GM19099 (cell line): ENCODE results near the gene IFT57.

Experiments
- POLR2A ChIP-seq: IDR thresholded peaks from 3 replicates; pipeline ENCODE4 v1.6.1; 2011; ENCODE audit warnings: low read depth; ENCODE audit not compliant: insufficient read length; ENCODE audit errors: extremely low read depth

Gene IFT57

DNA sequence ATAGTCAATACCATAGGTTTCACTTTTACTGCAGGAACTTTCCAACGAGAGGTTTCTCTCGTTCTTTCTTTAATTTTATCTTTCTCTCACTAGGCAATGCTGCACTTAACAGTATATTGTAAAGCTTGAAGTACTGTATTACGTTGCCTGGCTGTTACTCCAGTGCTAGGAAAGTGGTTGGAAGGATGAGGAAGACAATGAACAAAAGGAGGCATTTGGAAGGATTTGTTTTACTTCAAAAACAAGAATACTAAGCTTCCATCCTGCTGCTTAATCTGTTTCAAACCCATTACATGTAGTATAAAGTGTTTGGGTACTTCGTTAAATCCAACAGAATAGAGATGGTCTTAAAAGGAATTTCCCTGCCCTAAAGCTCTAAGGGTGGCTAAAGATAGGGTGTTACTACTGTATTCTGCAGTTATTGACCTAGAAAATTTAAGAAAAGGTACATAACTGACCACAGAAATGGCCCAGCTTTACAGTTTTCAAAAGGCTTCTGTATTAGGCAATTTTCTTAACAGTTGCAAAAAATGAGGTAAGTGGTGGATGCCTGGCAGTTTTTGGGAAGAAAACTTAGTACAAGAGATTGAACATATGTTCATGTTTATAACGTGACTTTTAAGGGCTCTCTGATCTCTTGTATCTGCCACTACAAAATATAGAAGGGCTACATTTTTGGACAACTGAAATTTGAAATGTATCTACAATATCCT, 785 bp upstream of the IFT57 start:
- no peak for TF ChIP-seq POLR2A

DNA sequence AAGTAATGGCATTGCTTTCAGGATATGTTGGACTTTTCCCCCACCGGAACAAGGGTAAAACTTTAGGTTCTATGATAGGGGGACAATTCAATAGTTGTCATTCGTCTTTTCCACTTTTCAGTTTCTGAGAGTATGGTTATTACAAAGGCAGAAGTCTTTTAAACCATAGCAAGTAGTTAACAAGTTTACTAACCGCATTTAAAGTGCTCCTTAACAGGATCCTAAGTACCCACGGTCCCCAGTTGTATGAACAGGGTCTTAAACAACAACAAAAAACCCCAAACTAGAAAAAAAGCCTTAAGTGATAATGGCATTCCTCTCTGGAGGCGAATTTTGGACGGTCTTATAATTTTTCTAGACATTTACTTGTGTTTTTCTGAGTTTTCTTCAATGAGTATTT, 831 bp downstream of the IFT57 start:
- no peak for TF ChIP-seq POLR2A

DNA sequence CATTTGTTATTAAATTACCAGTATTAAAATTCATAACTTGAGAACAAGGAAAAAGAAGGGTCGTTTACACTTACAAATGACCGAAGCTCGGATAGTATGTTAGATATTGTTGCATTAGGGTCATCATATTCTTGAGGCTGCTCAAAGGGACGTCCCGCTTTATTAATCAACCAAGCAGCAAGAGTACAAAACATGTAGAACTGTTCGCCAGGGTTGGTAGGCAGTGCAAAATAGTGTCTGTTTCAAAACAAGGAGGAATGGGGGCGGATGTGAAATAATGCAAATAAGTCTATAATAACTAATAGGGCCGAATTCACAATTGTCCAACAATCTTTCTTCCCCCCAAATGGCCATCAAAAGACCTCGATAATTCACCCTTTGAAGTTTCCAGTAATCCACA, 2.9 kb downstream of the IFT57 start:
- no peak for TF ChIP-seq POLR2A

DNA sequence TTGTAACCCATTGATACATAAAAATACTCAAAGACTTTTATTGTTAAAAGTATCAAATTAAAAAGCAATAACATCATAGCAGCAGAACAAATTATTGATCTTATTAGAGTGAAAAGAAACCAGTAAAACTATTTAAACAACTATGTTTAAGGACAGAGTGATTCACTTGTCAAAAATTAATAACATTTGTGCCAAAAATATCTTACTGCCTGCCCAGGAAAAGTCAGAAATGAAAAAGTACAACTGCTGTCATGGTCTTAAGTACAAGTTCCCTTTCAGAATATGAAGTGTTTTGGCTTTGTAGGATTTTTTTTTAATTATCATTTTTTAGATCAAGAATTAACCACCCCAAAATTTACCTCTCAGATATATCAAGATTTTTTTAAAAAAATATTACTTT, 3.4 kb downstream of the IFT57 start:
- no peak for TF ChIP-seq POLR2A

DNA sequence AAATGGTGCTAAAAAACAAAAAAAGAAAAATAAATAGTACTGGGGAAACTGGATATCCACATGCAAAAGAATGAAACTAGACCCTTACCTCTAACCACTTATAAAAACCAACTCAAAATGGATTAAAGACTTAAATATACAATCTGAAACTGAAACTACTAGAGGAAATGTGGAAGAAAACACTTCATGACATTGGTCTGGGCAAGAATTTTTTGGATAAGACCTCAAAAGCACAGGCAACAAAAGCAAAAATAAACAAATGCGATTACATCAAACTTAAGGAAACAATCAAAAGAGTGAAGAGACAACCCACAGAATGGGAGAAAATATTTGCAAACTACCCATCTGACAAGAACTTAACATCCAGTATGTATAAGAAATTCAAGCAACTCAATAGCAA, 6.4 kb downstream of the IFT57 start:
- no peak for TF ChIP-seq POLR2A

DNA sequence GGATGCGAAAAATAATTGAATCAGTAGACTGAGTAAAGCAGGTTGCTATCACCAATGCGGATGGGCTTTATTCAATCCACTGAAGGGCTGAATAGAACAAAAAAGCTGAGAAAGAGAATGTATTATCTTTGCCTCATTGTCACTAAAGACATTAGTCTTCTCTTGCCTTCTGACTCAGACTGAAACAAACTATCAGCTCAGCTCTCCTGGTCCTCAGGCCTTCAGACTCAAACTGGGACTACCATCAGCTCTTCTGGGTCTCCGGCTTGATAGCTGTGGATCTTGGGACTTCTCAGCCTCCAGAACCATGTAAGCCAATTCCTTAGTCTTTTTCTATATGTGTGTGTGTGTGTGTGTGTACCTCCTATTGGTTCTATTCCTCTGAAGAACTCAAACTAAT, 12.6 kb downstream of the IFT57 start:
- TF ChIP-seq POLR2A: no peak

DNA sequence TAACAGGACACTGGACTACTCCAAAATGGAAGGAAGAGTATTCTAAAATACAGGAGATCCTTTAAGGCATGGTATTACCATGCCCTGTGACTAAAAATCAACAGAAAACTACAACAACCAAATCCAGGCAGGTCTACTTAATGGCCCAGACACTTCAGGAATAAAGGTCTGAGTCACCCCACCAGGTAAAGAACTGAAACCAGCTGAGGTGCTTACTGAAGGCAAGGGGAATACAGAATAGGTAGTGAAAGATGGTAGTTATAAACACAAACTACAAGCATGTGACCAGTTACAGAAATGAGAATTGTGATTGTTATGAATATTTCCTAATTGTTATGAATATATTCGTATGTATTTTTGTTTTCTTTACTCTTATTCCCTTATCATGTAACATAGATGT, 13.4 kb downstream of the IFT57 start:
- no peak for TF ChIP-seq POLR2A

DNA sequence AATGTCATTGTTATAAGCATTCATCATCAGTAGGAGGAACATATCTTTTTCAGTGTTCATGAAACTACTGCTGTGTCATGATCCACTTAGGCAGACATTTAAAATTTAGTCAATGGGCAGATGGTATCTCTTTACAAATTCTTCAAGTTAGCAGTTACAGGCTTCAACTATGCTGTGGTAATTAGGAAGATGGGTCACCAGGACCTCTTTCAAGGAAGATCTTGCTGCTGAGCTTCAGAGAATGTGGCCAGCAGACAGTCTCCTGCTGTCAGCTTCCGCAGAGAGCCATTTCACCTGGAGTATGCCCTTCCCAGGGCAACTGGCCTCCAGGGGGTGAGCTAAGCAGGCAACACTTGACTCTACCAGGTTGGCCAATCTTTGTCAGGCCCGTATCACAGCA, 19.4 kb downstream of the IFT57 start:
- TF ChIP-seq POLR2A: no peak

DNA sequence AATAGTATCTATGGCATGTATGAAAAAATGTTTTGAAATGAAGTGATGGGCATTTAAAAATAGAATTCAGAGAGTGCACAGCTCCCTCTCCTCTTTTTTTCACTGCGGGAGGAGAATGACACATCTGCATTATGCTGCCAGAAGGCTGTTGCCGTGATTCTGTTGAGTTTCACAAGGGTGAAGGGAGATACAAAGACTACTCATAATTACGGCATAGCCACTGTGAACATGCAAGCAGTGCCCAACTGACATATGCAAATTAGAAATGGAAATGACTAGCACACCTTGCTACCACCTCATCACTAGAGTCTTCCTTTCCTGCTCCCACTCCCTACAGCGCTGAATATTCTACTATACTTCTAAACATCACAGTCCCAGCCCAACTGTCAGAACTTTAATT, 20.1 kb downstream of the IFT57 start:
- TF ChIP-seq POLR2A: no peak

DNA sequence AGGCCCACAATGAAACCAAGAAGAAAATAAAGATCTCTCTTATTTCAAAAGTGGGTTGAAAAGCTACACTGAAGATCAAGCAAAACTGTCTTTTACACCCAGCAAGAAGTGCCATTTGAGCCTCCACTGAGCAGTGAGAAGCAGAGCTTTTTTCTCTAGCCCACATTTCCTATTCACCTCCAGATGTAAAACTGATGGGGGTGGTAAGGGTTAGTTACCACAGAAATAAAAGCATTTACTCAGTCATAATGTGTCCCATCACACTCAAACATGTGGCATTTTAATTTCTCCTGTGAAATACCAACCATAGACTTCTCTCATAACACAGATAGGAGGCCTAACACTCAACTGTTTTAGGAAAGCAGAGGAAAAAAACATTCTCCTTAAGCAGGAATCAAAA, 21.0 kb downstream of the IFT57 start:
- TF ChIP-seq POLR2A: no peak

DNA sequence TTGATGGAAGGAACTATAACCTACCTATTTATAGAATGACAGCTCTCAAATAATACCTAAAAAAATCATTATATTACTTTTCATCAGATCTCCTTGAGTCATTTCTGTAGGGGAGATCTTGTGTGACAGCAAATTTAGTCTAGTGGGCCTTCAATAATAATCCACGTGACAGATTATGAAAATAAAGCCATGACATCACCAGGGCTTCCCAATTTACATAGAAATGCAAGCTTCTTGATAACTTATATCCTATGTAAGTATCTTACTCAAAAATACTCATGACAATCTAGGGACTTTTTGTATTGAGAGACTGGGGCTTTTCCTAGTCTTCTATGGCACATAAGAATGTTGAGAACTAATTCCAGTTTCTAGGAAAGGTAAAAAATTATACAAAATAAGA, 21.6 kb downstream of the IFT57 start:
- TF ChIP-seq POLR2A: no peak

DNA sequence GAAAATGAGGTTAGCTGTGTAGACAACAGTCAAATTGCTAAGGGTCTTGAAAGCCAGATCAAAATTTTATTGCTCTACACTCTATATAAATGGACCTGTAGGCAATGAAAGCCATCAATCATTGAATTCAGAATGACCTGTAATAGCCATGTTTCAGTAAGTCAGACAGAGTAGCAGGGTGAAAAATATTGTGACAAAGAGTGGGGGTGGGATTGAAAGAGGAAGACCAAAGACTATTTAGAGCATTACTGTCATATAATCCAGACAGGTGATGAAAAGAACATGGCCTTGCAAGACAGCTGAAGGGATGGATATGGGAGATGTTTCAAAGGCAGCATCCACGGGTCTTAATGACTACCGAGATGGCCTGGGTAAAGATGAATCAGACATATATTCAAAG, 22.2 kb downstream of the IFT57 start:
- no peak for TF ChIP-seq POLR2A

DNA sequence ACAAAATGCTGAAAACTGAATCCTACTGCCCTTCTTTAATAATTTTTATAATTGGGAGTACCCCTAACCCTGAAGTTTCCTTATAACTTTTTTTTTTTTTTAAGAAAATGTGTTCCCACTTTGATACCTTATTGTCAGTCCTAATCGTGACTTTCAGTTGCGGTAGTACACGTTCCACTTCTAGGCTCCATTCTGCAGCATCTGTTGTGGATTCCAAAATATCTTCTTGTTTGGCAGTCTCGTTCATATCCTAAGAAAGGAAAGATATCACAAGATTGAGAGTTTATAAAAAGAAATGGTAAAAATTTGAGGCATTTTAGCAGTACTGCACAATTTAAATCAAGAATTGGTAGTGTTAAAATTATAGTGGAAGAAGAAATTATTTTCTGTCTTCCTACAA, 30.8 kb downstream of the IFT57 start:
- TF ChIP-seq POLR2A: no peak

DNA sequence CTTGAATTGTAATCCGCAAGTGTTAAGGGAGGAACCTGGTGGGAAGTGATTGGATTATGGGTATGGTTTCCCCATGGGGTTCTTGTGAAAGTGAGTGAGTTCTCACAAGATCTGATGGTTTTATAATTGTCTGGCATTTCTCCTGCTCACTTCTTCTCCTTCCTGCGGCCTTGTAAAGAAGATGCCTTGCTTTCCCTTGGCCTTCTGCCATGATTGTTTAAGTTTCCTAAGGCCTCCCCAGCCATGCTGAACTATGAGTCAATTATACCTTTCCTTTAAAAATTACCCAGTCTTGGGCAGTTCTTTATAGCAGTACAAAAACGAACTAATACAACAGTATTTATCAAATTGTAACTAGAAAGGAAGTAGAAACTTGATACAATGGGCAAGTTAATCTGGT, 31.9 kb downstream of the IFT57 start:
- TF ChIP-seq POLR2A: no peak

DNA sequence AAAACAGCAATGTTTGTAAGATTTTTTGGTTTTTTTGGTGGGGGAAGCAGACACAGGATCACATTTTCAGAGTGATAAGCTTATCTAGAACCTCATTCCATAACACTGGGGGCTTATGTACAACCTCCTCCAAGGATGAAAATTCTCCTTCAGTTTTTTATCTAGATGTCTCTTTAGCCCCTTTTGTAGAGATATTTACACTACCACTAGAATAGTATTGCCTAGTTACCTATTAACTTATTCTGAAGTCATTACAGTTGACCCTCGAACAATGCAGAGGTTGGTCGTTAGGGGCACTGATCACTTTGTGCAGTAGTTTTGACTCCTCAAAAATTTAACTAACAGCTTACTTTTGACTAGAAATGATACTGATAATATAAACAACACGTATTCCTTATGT, 32.8 kb downstream of the IFT57 start:
- no peak for TF ChIP-seq POLR2A

DNA sequence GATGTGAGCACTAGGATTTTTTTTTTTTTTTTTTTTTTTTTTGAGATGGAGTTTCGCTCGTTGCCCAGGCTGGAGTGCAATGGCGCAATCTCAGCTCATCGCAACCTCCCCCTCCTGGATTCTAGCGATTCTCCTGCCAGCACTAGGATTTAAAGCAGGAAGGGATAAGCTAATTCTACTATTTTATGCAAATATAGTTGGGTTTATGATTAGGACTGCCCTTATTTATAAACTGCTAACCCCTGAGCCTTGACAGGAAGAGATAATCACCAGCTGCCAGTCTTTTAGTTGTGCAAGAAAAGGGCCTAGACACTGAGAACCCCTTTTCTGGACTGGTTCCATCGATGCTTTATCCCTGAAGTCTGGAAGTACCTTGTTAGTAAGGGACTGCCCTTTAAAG, 36.7 kb downstream of the IFT57 start:
- TF ChIP-seq POLR2A: no peak

DNA sequence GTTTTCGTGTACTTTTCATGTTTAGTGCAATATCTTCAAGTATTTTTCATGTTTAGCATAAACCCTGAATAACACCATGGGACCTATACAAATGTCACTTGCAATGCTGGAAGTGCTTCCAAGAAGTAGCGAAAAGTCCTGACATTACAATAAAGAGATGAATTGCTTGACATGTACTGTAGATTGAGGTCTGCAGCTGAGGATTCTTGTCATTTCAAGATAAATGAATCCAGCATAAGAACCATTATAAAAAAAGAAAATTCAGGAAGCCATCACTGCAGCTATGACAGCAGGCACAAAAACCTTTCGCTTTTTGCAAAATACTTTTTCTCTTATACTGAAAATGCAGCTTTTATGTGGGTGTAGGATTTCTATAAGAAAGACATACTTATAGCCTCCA, 37.4 kb downstream of the IFT57 start:
- no peak for TF ChIP-seq POLR2A
